ENCODE results near the gene GHITM. TPM values are rescaled to one million over a fixed set of nuclear protein-coding genes. Genes with fewer than 3 reads are reported as not detected.

GHITM gene
- total and polyA plus RNA-seq, 2 of the 13 experiments (the other 11 are each of a cell fraction or from before 2014, with no cell fraction given) = 163 to 212 TPM

GRCh38 chr10:84139126-84140035, at the start of gene GHITM (continued):
- TF ChIP-seq GATAD2A (CRISPR knock-in tag; IDR thresholded peaks at IDR 0.05) = peak; percentile 39; the same call in 1 of the 2 replicates
- peak; percentile 73; the same call in 1 of the 2 replicates for TF ChIP-seq CAMTA2 (CRISPR knock-in tag; IDR thresholded peaks at IDR 0.05; ENCODE audit: borderline replicate concordance)
- TF ChIP-seq, protein P1, sequence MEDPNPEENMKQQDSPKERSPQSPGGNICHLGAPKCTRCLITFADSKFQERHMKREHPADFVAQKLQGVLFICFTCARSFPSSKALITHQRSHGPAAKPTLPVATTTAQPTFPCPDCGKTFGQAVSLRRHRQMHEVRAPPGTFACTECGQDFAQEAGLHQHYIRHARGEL (CRISPR knock-in tag; IDR thresholded peaks at IDR 0.05) = 0 out of 2 replicates have a peak, but pooled peaks have one; percentile 42
- peak; percentile 75; the same call in 1 of the 2 replicates for TF ChIP-seq ZNF512 (CRISPR knock-in tag; IDR thresholded peaks at IDR 0.05)
- TF ChIP-seq KDM6A (CRISPR knock-in tag; IDR thresholded peaks at IDR 0.05; ENCODE audit: low read depth) = no peak
- TF ChIP-seq HES4 (CRISPR knock-in tag; IDR thresholded peaks at IDR 0.05; ENCODE audit: borderline replicate concordance) = peak; percentile 68; the same call in 1 of the 2 replicates
- TF ChIP-seq ZZZ3 (CRISPR knock-in tag; IDR thresholded peaks at IDR 0.05; ENCODE audit: borderline replicate concordance) = no peak
- TF ChIP-seq FOXK2 (IDR thresholded peaks at IDR 0.05) = peak; percentile 73
- TF ChIP-seq NR2C2 (CRISPR knock-in tag; IDR thresholded peaks at IDR 0.05; ENCODE audit: borderline replicate concordance) = peak; percentile 94
- TF ChIP-seq NFE2 (CRISPR knock-in tag; IDR thresholded peaks at IDR 0.05) = peak; percentile 91
- TF ChIP-seq, protein P2, sequence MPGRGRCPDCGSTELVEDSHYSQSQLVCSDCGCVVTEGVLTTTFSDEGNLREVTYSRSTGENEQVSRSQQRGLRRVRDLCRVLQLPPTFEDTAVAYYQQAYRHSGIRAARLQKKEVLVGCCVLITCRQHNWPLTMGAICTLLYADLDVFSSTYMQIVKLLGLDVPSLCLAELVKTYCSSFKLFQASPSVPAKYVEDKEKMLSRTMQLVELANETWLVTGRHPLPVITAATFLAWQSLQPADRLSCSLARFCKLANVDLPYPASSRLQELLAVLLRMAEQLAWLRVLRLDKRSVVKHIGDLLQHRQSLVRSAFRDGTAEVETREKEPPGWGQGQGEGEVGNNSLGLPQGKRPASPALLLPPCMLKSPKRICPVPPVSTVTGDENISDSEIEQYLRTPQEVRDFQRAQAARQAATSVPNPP (CRISPR knock-in tag; IDR thresholded peaks at IDR 0.05) = 0 out of 2 replicates have a peak, but pooled peaks have one; percentile 49
- TF ChIP-seq AFF4 (CRISPR knock-in tag; IDR thresholded peaks at IDR 0.05) = 0 out of 2 replicates have a peak, but pooled peaks have one; percentile 11
- 0 out of 2 replicates have a peak, but pooled peaks have one; percentile 73 for TF ChIP-seq PAWR (CRISPR knock-in tag; IDR thresholded peaks at IDR 0.05; ENCODE audit: borderline replicate concordance)
- 0 out of 2 replicates have a peak, but pooled peaks have one; percentile 69 for TF ChIP-seq ZNF816 (CRISPR knock-in tag; IDR thresholded peaks at IDR 0.05; ENCODE audit: borderline replicate concordance)
- no peak for TF ChIP-seq ZFP36L2 (CRISPR knock-in tag; IDR thresholded peaks at IDR 0.05)
- TF ChIP-seq KLF15 (CRISPR knock-in tag; IDR thresholded peaks at IDR 0.05; ENCODE audit: borderline replicate concordance) = no peak
- TF ChIP-seq ZNF354B (CRISPR knock-in tag; IDR thresholded peaks at IDR 0.05) = 0 out of 2 replicates have a peak, but pooled peaks have one; percentile 91
- peak; percentile 85; the same call in 1 of the 2 replicates for TF ChIP-seq SMAD1 (CRISPR knock-in tag; IDR thresholded peaks at IDR 0.05; ENCODE audit: borderline replicate concordance, low read depth)
- 0 out of 2 replicates have a peak, but pooled peaks have one; percentile 47 for TF ChIP-seq PAX8 (CRISPR knock-in tag; IDR thresholded peaks at IDR 0.05; ENCODE audit: borderline replicate concordance)
- no peak for TF ChIP-seq ATM (IDR thresholded peaks at IDR 0.05; ENCODE audit: borderline replicate concordance)

All from HepG2 (cell line).